GM12878 (cell line): ENCODE measurements around the gene TMEM94. TPM values are rescaled to one million over a fixed set of nuclear protein-coding genes. Genes with fewer than 3 reads are reported as not detected.

ENCODE experiments used
- CREB1 ChIP-seq: IDR thresholded peaks from 2 replicates; pipeline ENCODE4 v1.6.1; 2012; ENCODE audit warnings: low read depth, mild to moderate bottlenecking, inconsistent platforms
- EED ChIP-seq: sonication (generic); IDR thresholded peaks from 2 replicates; pipeline ENCODE4 v1.6.1; 2016; ENCODE audit warnings: antibody characterized with exemption, low read depth
- FOXK2 ChIP-seq: fragments of 450-650 bp; IDR thresholded peaks from 2 replicates; pipeline ENCODE4 v1.6.1; 2017; ENCODE audit warnings: mild to moderate bottlenecking, moderate library complexity
- NFYA ChIP-seq: IDR thresholded peaks from 2 replicates; pipeline ENCODE4 v1.6.1; 2011; ENCODE audit warnings: low read depth, mild to moderate bottlenecking, low read length, improper control_type of control experiment, borderline replicate concordance
- NFYB ChIP-seq: IDR thresholded peaks from 2 replicates; pipeline ENCODE4 v1.6.1; 2011; ENCODE audit warnings: low read depth, mild to moderate bottlenecking, low read length, improper control_type of control experiment, moderate library complexity; ENCODE audit not compliant: insufficient read depth
- POLR2A ChIP-seq: IDR thresholded peaks from 2 replicates; pipeline ENCODE4 v1.6.1; 2011; ENCODE audit warnings: low read depth, mild to moderate bottlenecking, low read length
- SP1 ChIP-seq: IDR thresholded peaks from one replicate; pipeline ENCODE4 v1.6.1; 2011; ENCODE audit warnings: low read depth, low read length
- ZBED1 ChIP-seq: IDR thresholded peaks from 2 replicates; pipeline ENCODE4 v1.6.1; 2016; ENCODE audit warnings: borderline replicate concordance
- ZNF622 ChIP-seq: fragments of 450-650 bp; IDR thresholded peaks from 2 replicates; pipeline ENCODE4 v1.6.1; 2017; ENCODE audit warnings: mild to moderate bottlenecking, inconsistent platforms
- polyA plus RNA-seq, 11 experiments: library from polyadenylated mRNA; depleted of rRNA in 4 of 11; unstranded in 6 of 11; stranded (reverse) in 5 of 11; fragments of >200 nt; fragmentation: Nextera tagmentation in 4 of 11; fragmentation: Illumina TruSeq in 1 of 11; extraction: Ambion mirVana in 4 of 11; extraction: Trizol in 1 of 11; gene quantifications; 1 replicate in 1 of 11; 2 replicates in 10 of 11; pipeline versions ENCODE4 v1.2.1 to v1.2.3, GENCODE V29; 2011 to 2016; ENCODE audit warnings: inconsistent platforms in 2 of 11, missing spikeins in 2 of 11, low read depth in 1 of 11
- total RNA-seq, 4 experiments: library from RNA; depleted of rRNA in 3 of 4; stranded (reverse); fragments of >200 nt in 3 of 4; fragmentation: Illumina TruSeq in 1 of 4; extraction: Trizol in 1 of 4; gene quantifications; 2 replicates each; pipeline versions ENCODE4 v1.2.1 to v1.2.3, GENCODE V29; 2013 to 2021
- TF ChIP-seq, protein P1 (sequence below): fragments of 450-650 bp; IDR thresholded peaks from 2 replicates; pipeline ENCODE4 v1.6.1; 2018; ENCODE audit warnings: mild to moderate bottlenecking, low read depth, moderate library complexity; ENCODE audit not compliant: partially characterized antibody
- TF ChIP-seq, protein P2 (sequence below): fragments of 450-650 bp; IDR thresholded peaks from 2 replicates; pipeline ENCODE4 v1.6.1; 2016; ENCODE audit warnings: mild to moderate bottlenecking
- TF ChIP-seq, protein P3 (sequence below): IDR thresholded peaks from 2 replicates; pipeline ENCODE4 v1.6.1; 2012; ENCODE audit warnings: low read length, inconsistent platforms
- TF ChIP-seq, protein P4 (sequence below): fragments of 450-650 bp; conservative IDR thresholded peaks from 2 replicates; pipeline ENCODE4 v1.6.1; 2017; ENCODE audit warnings: mild to moderate bottlenecking, moderate library complexity
- TF ChIP-seq, protein P5 (sequence below): fragments of 150-350 bp; IDR thresholded peaks from 2 replicates; pipeline ENCODE4 v1.6.1; 2016; ENCODE audit warnings: low read depth, low read length
- TF ChIP-seq, protein P6 (sequence below): fragments of 450-650 bp; IDR thresholded peaks from 2 replicates; pipeline ENCODE4 v1.6.1; 2017; ENCODE audit warnings: mild to moderate bottlenecking, low read depth, inconsistent platforms; ENCODE audit not compliant: poor library complexity, severe bottlenecking

TMEM94 gene
- total and polyA plus RNA-seq, 10 of the 15 experiments (the other 5 are each of a cell fraction or from before 2014, with no cell fraction given): 0.31 to 70.7 (median 24.4) TPM

DNA sequence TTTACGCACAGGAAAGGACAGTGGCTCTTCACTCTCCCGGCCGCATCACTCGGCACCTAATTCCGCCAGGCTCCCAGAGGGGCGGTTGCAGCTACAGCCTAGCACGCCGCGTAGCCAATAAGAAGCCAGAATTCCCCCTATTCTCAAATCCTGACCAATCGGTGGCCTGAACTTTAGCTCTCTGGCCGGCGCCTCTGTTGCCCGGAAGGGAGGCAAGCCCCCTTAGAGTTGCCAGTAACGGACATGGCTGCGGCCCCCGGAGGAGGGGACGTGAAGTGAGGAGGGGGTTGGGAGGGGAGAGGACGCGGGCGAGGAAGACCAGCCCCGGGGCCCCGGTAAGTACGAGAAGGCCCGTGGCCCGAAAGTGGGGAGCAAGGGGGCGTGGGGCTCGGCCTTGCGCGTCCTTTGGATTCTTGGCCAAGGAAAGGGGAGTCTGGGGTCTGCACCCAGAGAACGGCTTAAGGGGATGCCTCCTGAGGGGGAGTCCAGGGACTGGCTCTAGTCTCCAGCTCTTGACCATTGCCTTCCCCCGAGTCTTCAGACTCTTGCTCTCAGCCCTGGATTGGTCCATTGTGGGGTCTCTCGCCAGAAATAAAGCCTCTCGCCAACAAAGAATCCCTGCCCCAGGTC lies at the start of gene TMEM94 (continued):
- TF ChIP-seq, protein P1, sequence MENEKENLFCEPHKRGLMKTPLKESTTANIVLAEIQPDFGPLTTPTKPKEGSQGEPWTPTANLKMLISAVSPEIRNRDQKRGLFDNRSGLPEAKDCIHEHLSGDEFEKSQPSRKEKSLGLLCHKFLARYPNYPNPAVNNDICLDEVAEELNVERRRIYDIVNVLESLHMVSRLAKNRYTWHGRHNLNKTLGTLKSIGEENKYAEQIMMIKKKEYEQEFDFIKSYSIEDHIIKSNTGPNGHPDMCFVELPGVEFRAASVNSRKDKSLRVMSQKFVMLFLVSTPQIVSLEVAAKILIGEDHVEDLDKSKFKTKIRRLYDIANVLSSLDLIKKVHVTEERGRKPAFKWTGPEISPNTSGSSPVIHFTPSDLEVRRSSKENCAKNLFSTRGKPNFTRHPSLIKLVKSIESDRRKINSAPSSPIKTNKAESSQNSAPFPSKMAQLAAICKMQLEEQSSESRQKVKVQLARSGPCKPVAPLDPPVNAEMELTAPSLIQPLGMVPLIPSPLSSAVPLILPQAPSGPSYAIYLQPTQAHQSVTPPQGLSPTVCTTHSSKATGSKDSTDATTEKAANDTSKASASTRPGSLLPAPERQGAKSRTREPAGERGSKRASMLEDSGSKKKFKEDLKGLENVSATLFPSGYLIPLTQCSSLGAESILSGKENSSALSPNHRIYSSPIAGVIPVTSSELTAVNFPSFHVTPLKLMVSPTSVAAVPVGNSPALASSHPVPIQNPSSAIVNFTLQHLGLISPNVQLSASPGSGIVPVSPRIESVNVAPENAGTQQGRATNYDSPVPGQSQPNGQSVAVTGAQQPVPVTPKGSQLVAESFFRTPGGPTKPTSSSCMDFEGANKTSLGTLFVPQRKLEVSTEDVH: peak; percentile 61
- TF ChIP-seq, protein P2, sequence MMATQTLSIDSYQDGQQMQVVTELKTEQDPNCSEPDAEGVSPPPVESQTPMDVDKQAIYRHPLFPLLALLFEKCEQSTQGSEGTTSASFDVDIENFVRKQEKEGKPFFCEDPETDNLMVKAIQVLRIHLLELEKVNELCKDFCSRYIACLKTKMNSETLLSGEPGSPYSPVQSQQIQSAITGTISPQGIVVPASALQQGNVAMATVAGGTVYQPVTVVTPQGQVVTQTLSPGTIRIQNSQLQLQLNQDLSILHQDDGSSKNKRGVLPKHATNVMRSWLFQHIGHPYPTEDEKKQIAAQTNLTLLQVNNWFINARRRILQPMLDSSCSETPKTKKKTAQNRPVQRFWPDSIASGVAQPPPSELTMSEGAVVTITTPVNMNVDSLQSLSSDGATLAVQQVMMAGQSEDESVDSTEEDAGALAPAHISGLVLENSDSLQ: peak; percentile 45; the same call in 1 of the 2 replicates
- TF ChIP-seq FOXK2: no peak
- TF ChIP-seq, protein P3, sequence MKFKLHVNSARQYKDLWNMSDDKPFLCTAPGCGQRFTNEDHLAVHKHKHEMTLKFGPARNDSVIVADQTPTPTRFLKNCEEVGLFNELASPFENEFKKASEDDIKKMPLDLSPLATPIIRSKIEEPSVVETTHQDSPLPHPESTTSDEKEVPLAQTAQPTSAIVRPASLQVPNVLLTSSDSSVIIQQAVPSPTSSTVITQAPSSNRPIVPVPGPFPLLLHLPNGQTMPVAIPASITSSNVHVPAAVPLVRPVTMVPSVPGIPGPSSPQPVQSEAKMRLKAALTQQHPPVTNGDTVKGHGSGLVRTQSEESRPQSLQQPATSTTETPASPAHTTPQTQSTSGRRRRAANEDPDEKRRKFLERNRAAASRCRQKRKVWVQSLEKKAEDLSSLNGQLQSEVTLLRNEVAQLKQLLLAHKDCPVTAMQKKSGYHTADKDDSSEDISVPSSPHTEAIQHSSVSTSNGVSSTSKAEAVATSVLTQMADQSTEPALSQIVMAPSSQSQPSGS: no peak
- TF ChIP-seq, protein P4, sequence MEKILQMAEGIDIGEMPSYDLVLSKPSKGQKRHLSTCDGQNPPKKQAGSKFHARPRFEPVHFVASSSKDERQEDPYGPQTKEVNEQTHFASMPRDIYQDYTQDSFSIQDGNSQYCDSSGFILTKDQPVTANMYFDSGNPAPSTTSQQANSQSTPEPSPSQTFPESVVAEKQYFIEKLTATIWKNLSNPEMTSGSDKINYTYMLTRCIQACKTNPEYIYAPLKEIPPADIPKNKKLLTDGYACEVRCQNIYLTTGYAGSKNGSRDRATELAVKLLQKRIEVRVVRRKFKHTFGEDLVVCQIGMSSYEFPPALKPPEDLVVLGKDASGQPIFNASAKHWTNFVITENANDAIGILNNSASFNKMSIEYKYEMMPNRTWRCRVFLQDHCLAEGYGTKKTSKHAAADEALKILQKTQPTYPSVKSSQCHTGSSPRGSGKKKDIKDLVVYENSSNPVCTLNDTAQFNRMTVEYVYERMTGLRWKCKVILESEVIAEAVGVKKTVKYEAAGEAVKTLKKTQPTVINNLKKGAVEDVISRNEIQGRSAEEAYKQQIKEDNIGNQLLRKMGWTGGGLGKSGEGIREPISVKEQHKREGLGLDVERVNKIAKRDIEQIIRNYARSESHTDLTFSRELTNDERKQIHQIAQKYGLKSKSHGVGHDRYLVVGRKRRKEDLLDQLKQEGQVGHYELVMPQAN: peak; percentile 35; the same call in 1 of the 2 replicates
- peak; percentile 99 for TF ChIP-seq SP1
- no peak for TF ChIP-seq ZBED1
- TF ChIP-seq NFYA: peak; percentile 96
- peak; percentile 72 for TF ChIP-seq POLR2A
- TF ChIP-seq, protein P5, sequence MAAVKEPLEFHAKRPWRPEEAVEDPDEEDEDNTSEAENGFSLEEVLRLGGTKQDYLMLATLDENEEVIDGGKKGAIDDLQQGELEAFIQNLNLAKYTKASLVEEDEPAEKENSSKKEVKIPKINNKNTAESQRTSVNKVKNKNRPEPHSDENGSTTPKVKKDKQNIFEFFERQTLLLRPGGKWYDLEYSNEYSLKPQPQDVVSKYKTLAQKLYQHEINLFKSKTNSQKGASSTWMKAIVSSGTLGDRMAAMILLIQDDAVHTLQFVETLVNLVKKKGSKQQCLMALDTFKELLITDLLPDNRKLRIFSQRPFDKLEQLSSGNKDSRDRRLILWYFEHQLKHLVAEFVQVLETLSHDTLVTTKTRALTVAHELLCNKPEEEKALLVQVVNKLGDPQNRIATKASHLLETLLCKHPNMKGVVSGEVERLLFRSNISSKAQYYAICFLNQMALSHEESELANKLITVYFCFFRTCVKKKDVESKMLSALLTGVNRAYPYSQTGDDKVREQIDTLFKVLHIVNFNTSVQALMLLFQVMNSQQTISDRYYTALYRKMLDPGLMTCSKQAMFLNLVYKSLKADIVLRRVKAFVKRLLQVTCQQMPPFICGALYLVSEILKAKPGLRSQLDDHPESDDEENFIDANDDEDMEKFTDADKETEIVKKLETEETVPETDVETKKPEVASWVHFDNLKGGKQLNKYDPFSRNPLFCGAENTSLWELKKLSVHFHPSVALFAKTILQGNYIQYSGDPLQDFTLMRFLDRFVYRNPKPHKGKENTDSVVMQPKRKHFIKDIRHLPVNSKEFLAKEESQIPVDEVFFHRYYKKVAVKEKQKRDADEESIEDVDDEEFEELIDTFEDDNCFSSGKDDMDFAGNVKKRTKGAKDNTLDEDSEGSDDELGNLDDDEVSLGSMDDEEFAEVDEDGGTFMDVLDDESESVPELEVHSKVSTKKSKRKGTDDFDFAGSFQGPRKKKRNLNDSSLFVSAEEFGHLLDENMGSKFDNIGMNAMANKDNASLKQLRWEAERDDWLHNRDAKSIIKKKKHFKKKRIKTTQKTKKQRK: peak; percentile 44; the same call in 1 of the 2 replicates
- TF ChIP-seq, protein P6, sequence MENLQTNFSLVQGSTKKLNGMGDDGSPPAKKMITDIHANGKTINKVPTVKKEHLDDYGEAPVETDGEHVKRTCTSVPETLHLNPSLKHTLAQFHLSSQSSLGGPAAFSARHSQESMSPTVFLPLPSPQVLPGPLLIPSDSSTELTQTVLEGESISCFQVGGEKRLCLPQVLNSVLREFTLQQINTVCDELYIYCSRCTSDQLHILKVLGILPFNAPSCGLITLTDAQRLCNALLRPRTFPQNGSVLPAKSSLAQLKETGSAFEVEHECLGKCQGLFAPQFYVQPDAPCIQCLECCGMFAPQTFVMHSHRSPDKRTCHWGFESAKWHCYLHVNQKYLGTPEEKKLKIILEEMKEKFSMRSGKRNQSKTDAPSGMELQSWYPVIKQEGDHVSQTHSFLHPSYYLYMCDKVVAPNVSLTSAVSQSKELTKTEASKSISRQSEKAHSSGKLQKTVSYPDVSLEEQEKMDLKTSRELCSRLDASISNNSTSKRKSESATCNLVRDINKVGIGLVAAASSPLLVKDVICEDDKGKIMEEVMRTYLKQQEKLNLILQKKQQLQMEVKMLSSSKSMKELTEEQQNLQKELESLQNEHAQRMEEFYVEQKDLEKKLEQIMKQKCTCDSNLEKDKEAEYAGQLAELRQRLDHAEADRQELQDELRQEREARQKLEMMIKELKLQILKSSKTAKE: peak; percentile 57
- peak; percentile 79; the same call in 1 of the 2 replicates for TF ChIP-seq CREB1
- peak; percentile 8; the same call in 1 of the 2 replicates for TF ChIP-seq EED
- TF ChIP-seq NFYB: peak; percentile 87
- peak; percentile 40; the same call in 1 of the 2 replicates for TF ChIP-seq ZNF622
